GM06990 (cell line): ENCODE results near the gene LHFPL6.

Experiments used
- DNase-seq: peaks from one replicate; pipeline ENCODE4 v3.0.0-alpha.2; 2011; ENCODE audit not compliant: insufficient read length; ENCODE audit errors: extremely low read depth
- H3K27me3 ChIP-seq: replicated peaks from 2 replicates; pipeline ENCODE4 v1.6.0; 2011; ENCODE audit warnings: low read length; ENCODE audit not compliant: control insufficient read depth, insufficient read depth
- H3K36me3 ChIP-seq: 2 replicates; pipeline ENCODE4 v1.5.1; 2011; ENCODE audit warnings: low read length; ENCODE audit not compliant: control insufficient read depth, insufficient read depth
- H3K4me3 ChIP-seq: replicated peaks from 2 replicates; pipeline ENCODE4 v1.5.1; 2011; ENCODE audit warnings: low read depth, mild to moderate bottlenecking, control low read depth, low read length
- CTCF ChIP-seq: IDR thresholded peaks from 2 replicates; pipeline ENCODE4 v1.5.1; 2011; ENCODE audit warnings: low read length, control low read depth, mild to moderate bottlenecking, inconsistent platforms; ENCODE audit not compliant: insufficient read depth, poor library complexity, severe bottlenecking

Gene LHFPL6

GRCh38 chr13:39612023-39612637 is 9.1 kb upstream of the LHFPL6 start:
- H3K4me3 ChIP-seq: no peak overlapping the region
- H3K36me3 ChIP-seq: no peaks in the 10 kb centered on the region
- peak; percentile 80 for TF ChIP-seq CTCF
- no peak for DNase-seq
- no peaks in the 10 kb centered on the region for H3K27me3 ChIP-seq

- H3K27me3 ChIP-seq: no peaks in the 10 kb centered on the region; the same call in 1 of the 2 replicates
- TF ChIP-seq CTCF: no peak
- H3K36me3 ChIP-seq: no peaks in the 10 kb centered on the region
- DNase-seq: no peak
- H3K4me3 ChIP-seq: no peak overlapping the region
These were observed 4.9 kb upstream of the LHFPL6 start for GRCh38 chr13:39607876-39608275.

- TF ChIP-seq CTCF: no peak
- H3K4me3 ChIP-seq: no peak overlapping the region
- no peaks in the 10 kb centered on the region; the same call in 1 of the 2 replicates for H3K27me3 ChIP-seq
- H3K36me3 ChIP-seq: no peaks in the 10 kb centered on the region
- DNase-seq: no peak
These were observed 2.8 kb upstream of the LHFPL6 start for GRCh38 chr13:39605677-39606320.

- no peak for TF ChIP-seq CTCF
- no peak for DNase-seq
- no peak overlapping the region for H3K4me3 ChIP-seq
- H3K27me3 ChIP-seq: no peaks in the 10 kb centered on the region; the same call in 1 of the 2 replicates
- H3K36me3 ChIP-seq: no peaks in the 10 kb centered on the region
These were observed 1.8 kb upstream of the LHFPL6 start for GRCh38 chr13:39604756-39605155.

GRCh38 chr13:39603424-39603947 is 493 bp upstream of the LHFPL6 start:
- no peak for DNase-seq
- no peaks in the 10 kb centered on the region; the same call in 1 of the 2 replicates for H3K27me3 ChIP-seq
- no peak for TF ChIP-seq CTCF
- no peaks in the 10 kb centered on the region for H3K36me3 ChIP-seq
- peak overlapping the region; percentile 73 for H3K4me3 ChIP-seq
